ENCODE data around the gene MINDY4.

DNA sequence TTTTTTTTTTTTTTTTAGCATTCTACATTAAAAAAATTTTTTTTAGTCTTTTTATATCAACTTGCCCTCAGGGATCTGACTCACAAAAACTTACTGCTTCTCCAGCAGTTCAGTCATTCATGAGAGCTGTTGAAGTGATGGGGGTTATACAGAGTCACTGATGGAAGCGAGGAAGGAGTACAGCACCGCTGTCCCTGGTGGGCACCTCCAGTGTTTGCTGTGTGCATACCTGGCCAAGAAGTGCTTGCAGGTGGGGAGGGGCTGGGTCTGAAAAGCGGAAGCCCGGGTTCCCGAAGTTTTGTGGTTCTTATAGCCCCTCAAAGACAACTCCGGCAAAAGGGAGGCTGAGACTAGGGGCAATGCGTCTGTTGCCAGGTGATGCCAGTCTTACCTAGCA, 46.2 kb downstream of the MINDY4 start:
- TF ChIP-seq ZFP3 (tag by site-specific recombination; IDR thresholded peaks at IDR 0.05; ENCODE audit: low read depth) (no peak), ZNF335 (tag by site-specific recombination; conservative IDR thresholded peaks at IDR 0.05) (no peak), ZNF530 (tag by site-specific recombination; IDR thresholded peaks at IDR 0.05; ENCODE audit: low read depth) (no peak), YY1 (tag by site-specific recombination; IDR thresholded peaks at IDR 0.05) (no peak)
- TF ChIP-seq, protein P1, sequence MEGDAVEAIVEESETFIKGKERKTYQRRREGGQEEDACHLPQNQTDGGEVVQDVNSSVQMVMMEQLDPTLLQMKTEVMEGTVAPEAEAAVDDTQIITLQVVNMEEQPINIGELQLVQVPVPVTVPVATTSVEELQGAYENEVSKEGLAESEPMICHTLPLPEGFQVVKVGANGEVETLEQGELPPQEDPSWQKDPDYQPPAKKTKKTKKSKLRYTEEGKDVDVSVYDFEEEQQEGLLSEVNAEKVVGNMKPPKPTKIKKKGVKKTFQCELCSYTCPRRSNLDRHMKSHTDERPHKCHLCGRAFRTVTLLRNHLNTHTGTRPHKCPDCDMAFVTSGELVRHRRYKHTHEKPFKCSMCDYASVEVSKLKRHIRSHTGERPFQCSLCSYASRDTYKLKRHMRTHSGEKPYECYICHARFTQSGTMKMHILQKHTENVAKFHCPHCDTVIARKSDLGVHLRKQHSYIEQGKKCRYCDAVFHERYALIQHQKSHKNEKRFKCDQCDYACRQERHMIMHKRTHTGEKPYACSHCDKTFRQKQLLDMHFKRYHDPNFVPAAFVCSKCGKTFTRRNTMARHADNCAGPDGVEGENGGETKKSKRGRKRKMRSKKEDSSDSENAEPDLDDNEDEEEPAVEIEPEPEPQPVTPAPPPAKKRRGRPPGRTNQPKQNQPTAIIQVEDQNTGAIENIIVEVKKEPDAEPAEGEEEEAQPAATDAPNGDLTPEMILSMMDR (tag by site-specific recombination; IDR thresholded peaks at IDR 0.05): no peak
